ENCODE data around the gene CLEC19A. TPM values are rescaled to one million over a fixed set of nuclear protein-coding genes. Genes with fewer than 3 reads are reported as not detected.

Gene CLEC19A
- total RNA-seq, 1 experiment from 2014 or later, result 0.09 TPM

DNA sequence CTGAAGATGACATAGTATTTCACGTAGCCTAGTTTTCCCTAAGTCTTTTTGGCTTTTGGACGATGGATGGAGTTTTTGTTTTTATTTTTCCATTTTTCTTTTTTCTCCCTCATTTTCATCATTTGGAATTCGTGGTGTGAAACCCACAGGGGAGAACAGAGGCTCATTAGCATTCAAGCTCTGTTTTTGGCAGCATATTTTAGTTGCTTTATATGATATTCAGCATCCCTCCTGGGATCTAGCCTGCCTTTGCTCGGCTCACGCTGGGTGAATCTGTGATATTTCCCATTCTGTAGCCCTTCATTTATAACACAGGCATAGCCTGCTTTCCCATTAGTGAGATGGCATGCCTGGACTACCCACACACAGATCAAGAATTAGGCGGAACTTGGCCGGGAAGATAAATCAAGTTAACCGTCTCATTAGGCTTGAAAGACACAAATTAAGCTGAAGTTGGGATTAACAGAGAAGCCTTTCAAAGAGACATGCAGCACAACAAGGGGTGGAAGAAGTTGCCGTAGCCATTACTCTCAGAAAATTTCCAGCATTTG lies 20.1 kb upstream of the CLEC19A start (continued):
- TF ChIP-seq STAT6 (CRISPR knock-in tag; conservative IDR thresholded peaks at IDR 0.05; ENCODE audit: low read depth) (no peak), MXD4 (CRISPR knock-in tag; IDR thresholded peaks at IDR 0.05; ENCODE audit: borderline replicate concordance) (no peak), USF1 (CRISPR knock-in tag; IDR thresholded peaks at IDR 0.05) (no peak), SMAD4 (CRISPR knock-in tag; IDR thresholded peaks at IDR 0.05) (no peak), TP53 (CRISPR knock-in tag; IDR thresholded peaks at IDR 0.05) (no peak), GABPB1 (CRISPR knock-in tag; IDR thresholded peaks at IDR 0.05) (no peak), OVOL2 (CRISPR knock-in tag; IDR thresholded peaks at IDR 0.05; ENCODE audit: borderline replicate concordance) (no peak), FOXP4 (CRISPR knock-in tag; IDR thresholded peaks at IDR 0.05) (no peak), ESRRA (CRISPR knock-in tag; IDR thresholded peaks at IDR 0.05; ENCODE audit: borderline replicate concordance) (no peak), ZMAT4 (CRISPR knock-in tag; IDR thresholded peaks at IDR 0.05) (no peak)
- TF ChIP-seq, protein P1, sequence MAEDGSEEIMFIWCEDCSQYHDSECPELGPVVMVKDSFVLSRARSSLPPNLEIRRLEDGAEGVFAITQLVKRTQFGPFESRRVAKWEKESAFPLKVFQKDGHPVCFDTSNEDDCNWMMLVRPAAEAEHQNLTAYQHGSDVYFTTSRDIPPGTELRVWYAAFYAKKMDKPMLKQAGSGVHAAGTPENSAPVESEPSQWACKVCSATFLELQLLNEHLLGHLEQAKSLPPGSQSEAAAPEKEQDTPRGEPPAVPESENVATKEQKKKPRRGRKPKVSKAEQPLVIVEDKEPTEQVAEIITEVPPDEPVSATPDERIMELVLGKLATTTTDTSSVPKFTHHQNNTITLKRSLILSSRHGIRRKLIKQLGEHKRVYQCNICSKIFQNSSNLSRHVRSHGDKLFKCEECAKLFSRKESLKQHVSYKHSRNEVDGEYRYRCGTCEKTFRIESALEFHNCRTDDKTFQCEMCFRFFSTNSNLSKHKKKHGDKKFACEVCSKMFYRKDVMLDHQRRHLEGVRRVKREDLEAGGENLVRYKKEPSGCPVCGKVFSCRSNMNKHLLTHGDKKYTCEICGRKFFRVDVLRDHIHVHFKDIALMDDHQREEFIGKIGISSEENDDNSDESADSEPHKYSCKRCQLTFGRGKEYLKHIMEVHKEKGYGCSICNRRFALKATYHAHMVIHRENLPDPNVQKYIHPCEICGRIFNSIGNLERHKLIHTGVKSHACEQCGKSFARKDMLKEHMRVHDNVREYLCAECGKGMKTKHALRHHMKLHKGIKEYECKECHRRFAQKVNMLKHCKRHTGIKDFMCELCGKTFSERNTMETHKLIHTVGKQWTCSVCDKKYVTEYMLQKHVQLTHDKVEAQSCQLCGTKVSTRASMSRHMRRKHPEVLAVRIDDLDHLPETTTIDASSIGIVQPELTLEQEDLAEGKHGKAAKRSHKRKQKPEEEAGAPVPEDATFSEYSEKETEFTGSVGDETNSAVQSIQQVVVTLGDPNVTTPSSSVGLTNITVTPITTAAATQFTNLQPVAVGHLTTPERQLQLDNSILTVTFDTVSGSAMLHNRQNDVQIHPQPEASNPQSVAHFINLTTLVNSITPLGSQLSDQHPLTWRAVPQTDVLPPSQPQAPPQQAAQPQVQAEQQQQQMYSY (CRISPR knock-in tag; IDR thresholded peaks at IDR 0.05), result no peak
- TF ChIP-seq, protein P2, sequence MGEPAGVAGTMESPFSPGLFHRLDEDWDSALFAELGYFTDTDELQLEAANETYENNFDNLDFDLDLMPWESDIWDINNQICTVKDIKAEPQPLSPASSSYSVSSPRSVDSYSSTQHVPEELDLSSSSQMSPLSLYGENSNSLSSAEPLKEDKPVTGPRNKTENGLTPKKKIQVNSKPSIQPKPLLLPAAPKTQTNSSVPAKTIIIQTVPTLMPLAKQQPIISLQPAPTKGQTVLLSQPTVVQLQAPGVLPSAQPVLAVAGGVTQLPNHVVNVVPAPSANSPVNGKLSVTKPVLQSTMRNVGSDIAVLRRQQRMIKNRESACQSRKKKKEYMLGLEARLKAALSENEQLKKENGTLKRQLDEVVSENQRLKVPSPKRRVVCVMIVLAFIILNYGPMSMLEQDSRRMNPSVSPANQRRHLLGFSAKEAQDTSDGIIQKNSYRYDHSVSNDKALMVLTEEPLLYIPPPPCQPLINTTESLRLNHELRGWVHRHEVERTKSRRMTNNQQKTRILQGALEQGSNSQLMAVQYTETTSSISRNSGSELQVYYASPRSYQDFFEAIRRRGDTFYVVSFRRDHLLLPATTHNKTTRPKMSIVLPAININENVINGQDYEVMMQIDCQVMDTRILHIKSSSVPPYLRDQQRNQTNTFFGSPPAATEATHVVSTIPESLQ (CRISPR knock-in tag; IDR thresholded peaks at IDR 0.05), result no peak
- TF ChIP-seq, protein P3, sequence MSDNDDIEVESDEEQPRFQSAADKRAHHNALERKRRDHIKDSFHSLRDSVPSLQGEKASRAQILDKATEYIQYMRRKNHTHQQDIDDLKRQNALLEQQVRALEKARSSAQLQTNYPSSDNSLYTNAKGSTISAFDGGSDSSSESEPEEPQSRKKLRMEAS (CRISPR knock-in tag; IDR thresholded peaks at IDR 0.05), result no peak

GRCh38 chr16:19266774-19267173 lies 18.8 kb upstream of the CLEC19A start:
- POLR2A ChIA-PET, result interaction anchor here (0.6 kb wide), 2 partner anchors 69 to 498 kb away, joined by 3 to 4 read pairs; no protein-coding TSS in a partner anchor
- no peak for ATAC-seq
- H3K4me3 Mint-ChIP-seq, result no peak overlapping the region

More at GRCh38 chr16:19266774-19267173, 18.8 kb upstream of the CLEC19A start:
- H3K9me3 Mint-ChIP-seq, result peaks cover 26% of the 10 kb centered on the region
- DNase-seq (ENCODE audit: low spot score), result no peak
- TF ChIP-seq SMAD3 (CRISPR knock-in tag; IDR thresholded peaks at IDR 0.05; ENCODE audit: borderline replicate concordance) (no peak), FOXP1 (CRISPR knock-in tag; IDR thresholded peaks at IDR 0.05; ENCODE audit: borderline replicate concordance) (no peak)
- TF ChIP-seq, protein P1 (CRISPR knock-in tag; IDR thresholded peaks at IDR 0.05), result no peak
- no peaks in the 10 kb centered on the region; the same call in 1 of the 2 replicates for H3K27me3 Mint-ChIP-seq (ENCODE audit: low read depth)
- H3K36me3 Mint-ChIP-seq, result peaks cover 10% of the 10 kb centered on the region
- H3K4me1 Mint-ChIP-seq, result no peaks in the 10 kb centered on the region
- no peak overlapping the region for H3K27ac Mint-ChIP-seq
- CTCF ChIA-PET, result no interaction called here
